ENCODE results near the gene CCDC102B.
A peak's percentile ranks its signal among the peaks of the same experiment; 100 is the strongest.
"Not testable (repeated sequence)": the region's sequence is repeated elsewhere in the genome, so short reads cannot be mapped to it uniquely, and the experiment has no call there.

CCDC102B gene

GRCh38 chr18:68830256-68831045 lies 32.6 kb downstream of the CCDC102B start:
- no peak for DNase-seq

DNA sequence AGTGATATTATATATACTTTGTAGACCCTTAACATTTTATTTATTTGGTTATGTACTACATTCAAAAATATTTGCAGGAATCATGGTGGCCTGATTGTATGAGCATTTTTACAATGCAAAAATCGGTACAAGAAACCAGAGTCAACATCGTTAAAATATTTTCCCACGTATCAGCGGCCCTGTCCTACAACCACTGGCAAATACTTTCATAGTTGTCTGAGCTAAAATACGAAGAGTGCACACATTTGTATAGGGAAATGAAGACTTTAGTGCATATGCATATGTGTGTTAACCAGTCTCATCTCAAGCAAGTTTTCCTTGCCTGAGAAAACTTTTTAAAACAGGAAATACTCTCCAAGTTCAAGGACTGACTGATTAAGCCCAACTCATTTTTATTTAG lies 35.9 kb downstream of the CCDC102B start:
- DNase-seq: no peak

DNA sequence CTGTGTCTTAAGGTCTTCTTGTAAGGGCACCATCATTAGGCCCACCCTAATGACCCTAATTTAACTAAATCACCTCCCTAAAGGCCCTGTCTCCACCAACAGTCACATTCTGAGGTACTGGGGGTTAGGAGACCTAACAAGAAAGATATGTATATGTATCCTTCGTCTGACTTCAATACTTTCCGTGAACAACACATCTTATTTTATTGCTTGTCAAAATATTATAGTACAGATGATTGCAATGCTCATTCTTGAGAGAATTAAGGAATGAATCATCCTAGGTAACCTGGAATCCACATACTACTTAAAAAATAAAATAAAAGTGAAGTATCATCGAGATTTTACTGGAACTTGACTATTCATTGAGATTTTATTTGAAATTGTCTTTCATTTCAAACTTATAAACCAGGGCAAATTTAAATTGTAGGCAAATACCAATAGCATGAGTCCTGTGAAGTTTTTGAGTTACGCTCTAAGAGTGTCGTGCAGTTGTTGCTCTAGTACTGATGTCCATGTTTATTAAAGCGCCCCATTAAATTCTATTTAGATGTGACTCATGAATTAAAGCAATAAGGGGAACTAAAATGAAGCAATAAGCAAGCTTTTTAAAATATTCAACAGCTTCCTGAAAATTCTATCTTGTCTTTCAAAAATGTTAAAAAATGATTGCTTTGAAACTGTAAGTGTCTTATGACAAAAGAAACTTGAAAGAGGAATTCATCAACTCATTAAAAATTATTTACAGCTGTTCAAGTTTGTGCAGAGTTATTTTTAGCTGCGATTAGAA lies 40.0 kb downstream of the CCDC102B start:
- DNase-seq: no peak

DNA sequence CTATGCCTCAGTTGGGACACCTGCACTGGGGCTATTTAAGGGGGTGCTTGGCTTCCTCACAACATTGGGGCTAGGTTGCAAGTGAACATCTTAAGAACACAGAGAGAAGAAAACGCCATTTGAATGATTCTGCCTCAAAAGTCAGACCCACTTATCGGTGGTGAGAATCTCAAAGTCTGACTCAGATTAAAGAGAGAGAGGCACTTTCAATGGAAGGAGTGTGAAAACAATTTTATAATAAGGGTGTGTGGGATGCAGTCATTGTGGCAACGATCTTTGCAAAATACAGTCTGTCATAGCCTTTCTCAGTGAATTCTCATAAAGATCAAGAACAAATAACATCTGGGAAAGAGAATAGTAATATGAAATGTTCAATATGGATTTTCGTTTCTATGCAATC lies 41.8 kb downstream of the CCDC102B start:
- no peak for DNase-seq

DNA sequence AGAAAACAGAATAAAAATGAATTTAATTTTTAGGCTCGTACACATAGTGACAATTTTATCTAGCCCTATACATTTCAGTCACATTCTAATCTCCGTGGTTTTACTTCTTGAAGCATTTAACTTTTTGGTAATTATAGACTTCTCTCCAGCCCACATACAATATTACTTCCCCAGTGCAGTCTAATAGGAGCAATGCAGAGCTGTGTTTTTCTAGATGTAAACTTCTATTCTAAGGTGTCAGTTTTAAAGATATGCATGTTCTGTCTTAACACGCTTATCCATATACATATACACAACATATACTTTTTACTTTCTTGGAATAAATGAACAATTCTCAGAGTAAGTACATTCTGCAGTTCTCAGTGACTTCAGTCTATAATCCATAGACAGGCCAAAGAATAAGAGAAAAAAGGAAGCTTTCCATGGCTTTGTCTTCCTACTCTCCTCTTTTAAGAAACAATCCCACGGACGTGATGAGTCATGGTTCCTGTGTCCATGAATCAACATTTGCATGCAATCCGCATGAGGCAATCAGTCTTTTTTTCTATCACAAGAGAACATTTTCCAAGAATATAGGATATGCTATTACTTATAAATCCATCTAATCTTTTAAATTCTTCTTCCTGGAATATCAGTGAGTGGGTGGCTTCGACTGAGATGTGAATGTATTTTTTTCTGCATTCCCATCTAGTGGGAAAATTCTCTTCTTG lies 42.8 kb downstream of the CCDC102B start:
- DNase-seq: peak in 6 of 58 donors; percentile 6 to 41 (median 15)

- DNase-seq: no peak
These were observed 43.4 kb downstream of the CCDC102B start for GRCh38 chr18:68841301-68841700.

GRCh38 chr18:68842951-68843350 lies 45.1 kb downstream of the CCDC102B start:
- DNase-seq: no peak

GRCh38 chr18:68843473-68844089 lies 45.7 kb downstream of the CCDC102B start:
- no peak for DNase-seq

GRCh38 chr18:68847219-68847837 lies 49.4 kb downstream of the CCDC102B start:
- DNase-seq: no peak

- no peak for DNase-seq
These were observed 50.4 kb downstream of the CCDC102B start for GRCh38 chr18:68848242-68848641.

DNA sequence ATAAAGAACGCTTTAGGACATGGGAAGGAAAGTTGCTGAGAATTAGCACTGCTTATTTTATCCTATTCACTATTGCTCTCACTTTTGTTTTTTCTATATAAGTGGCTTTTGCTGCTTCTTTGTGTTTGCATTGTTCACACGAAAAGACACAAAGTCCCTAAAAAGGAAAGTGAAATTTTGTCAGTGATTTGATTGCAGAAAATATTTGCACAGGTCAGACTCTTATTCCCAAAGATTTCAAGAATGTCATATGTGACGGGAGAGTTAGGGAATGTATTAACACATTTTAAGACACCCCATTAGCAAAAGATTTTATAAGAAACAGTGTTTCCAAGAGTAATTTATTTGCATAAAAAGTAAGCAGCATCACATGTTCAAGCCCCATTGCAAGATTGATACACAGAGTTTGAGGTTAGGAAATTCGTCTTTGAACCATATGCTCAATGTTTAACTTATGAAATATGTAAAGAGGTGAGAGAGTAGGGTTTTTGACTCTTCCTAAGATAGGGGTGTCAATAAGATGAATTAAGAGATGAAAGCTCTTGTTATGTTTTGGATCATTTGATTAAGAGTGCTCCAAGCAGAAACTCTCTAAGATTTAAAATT lies 57.0 kb downstream of the CCDC102B start:
- DNase-seq: no peak

- DNase-seq: no peak
These were observed 57.6 kb downstream of the CCDC102B start for GRCh38 chr18:68855491-68855890.

DNA sequence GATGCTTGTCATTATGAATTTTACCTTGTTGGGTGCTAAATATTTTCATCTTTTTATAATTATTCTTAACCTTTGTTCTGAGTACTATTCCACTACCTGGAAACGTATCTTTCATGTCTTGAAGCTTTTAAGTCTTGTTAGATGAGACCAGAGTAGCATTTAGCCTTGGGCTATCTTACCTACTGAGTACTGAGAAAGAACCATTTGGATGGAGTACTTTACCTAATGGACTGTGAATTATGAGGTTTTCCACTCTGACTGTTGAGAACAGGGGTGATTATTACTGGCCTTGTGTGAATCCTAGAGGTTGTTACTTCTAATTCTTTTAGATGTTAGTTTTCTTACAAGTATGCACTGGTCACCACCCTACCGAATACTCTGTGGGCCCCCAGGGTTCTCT lies 63.5 kb downstream of the CCDC102B start:
- no peak for DNase-seq

- DNase-seq: no peak
These were observed 67.1 kb downstream of the CCDC102B start for GRCh38 chr18:68865021-68865420.

DNA sequence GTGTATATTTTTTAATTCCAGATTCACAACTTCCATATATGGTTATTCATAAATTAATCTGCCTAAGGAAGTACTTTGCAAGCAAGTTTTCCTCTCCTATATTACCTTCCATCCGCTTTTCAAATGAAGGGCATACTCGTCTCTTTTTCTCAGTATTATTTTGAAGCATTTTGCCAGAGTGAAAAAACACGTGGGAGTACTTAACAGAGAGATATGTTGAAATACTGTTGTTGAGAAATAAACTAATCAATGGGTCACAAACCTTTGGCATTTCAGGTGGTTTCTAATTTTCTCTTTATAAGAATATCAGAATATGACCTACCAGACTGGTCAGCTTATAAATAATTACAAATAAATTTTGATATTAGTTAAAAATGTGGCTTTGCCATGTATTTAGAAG lies 67.6 kb downstream of the CCDC102B start:
- no peak for DNase-seq

GRCh38 chr18:68873003-68873402 lies 75.1 kb downstream of the CCDC102B start:
- no peak for DNase-seq

GRCh38 chr18:68874361-68874760 lies 76.5 kb downstream of the CCDC102B start:
- DNase-seq: no peak

GRCh38 chr18:68879947-68880346 lies 82.1 kb downstream of the CCDC102B start:
- DNase-seq: not testable (repeated sequence)

- no peak for DNase-seq
These were observed 89.5 kb downstream of the CCDC102B start for GRCh38 chr18:68887410-68887809.

DNA sequence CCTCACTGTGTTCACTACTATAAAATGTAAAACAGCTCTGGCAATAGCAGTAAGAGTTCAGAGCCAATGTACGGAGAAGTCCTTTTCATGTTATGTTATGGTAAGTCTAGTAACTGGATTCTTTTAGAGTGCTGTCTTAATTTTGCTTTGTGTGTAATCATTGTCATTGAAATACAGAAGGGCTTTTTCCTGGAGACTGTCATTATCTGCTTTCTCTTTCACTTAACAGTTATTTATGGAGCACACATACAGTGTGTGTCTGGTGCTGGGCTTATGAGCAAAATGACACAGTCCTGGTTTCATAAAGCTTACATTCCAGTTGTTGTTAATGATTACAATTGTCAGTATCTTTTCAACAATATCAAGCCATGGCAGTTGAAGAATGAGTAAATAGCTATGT lies 95.5 kb downstream of the CCDC102B start:
- DNase-seq: no peak

DNA sequence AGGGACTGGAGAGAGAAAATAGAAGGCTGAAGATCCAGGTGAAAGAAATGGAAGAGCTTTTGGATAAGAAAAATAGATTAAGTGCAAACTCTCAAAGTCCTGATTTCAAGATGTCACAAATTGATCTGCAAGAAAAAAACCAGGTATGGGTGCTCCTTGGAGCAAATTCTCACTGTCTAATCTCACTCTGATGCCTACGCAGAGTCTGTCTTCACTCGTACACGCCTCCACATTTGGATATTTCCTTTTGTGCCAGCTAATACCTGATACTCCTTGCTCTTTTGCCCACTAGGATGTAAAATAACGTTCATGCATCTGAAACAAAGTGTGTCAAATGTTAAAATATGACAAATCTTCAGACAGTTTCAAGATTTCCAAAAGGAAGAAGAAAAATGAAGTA lies 99.4 kb downstream of the CCDC102B start:
- DNase-seq: no peak
